Lung (tissue), 12 donors: ENCODE data around the gene PTPRN2. TPM values are rescaled to one million over a fixed set of nuclear protein-coding genes. Genes with fewer than 3 reads are reported as not detected.

Experiments
- ATAC-seq: fragments of 200-7000 bp; cut with Tn5 transposase; one replicate; pipeline ENCODE4 v1.9.1; 2020; ENCODE audit warnings: moderate number of reproducible peaks; ENCODE audit not compliant: insufficient read depth, low FRiP score
- DNase-seq, 3 donors: peaks; one replicate each; pipeline ENCODE4 v3.0.0-alpha.2; 2013 to 2017
- H3K27ac ChIP-seq, 2 donors: one replicate each; pipeline ENCODE4 v1.5.1; 2013; ENCODE audit warnings: mild to moderate bottlenecking in 2 of 2, moderate library complexity in 2 of 2, control low read depth in 1 of 2, inconsistent platforms in 1 of 2, low read depth in 1 of 2, low read length in 1 of 2
- H3K27me3 ChIP-seq, 3 donors: one replicate each; pipeline ENCODE4 v1.5.1; 2013; ENCODE audit warnings: low read length in 2 of 3; ENCODE audit not compliant: control insufficient read depth in 3 of 3, insufficient read depth in 3 of 3
- H3K36me3 ChIP-seq, 4 donors: one replicate each; pipeline ENCODE4 v1.5.1; 2013; ENCODE audit warnings: low read length in 4 of 4, mild to moderate bottlenecking in 1 of 4, moderate library complexity in 1 of 4; ENCODE audit not compliant: control insufficient read depth in 4 of 4, insufficient read depth in 4 of 4
- H3K4me1 ChIP-seq, 5 donors: one replicate each; pipeline ENCODE4 v1.5.1; 2013; ENCODE audit warnings: low read length in 5 of 5, mild to moderate bottlenecking in 2 of 5, moderate library complexity in 1 of 5; ENCODE audit not compliant: control insufficient read depth in 5 of 5, insufficient read depth in 5 of 5
- H3K4me3 ChIP-seq: one replicate; pipeline ENCODE4 v1.5.1; 2013; ENCODE audit warnings: mild to moderate bottlenecking, control low read depth, moderate library complexity
- H3K9ac ChIP-seq, 2 donors: one replicate each; pipeline ENCODE4 v1.5.1; 2013; ENCODE audit warnings: low read length in 2 of 2, control low read depth in 1 of 2; ENCODE audit not compliant: insufficient read depth in 1 of 2
- H3K9me3 ChIP-seq, 4 donors: one replicate each; pipeline ENCODE4 v1.5.1; 2013; ENCODE audit warnings: low read length in 3 of 4, mild to moderate bottlenecking in 1 of 4, moderate library complexity in 1 of 4; ENCODE audit not compliant: control insufficient read depth in 4 of 4, insufficient read depth in 3 of 4
- WGBS, 2 donors: extraction: QIAGEN DNeasy Blood & Tissue Kit; methylation state at CpG; one replicate each; pipeline ENCODE4 v1.1.7; 2013; 5-methylcytosine and 5-hydroxymethylcytosine counted together
- polyA plus RNA-seq, 2 donors: library from polyadenylated mRNA; stranded (reverse); fragments of 200-250 nt; gene quantifications; one replicate each; pipeline ENCODE4 v1.2.1, GENCODE V29; 2013
- total RNA-seq, 2 donors: library from RNA; depleted of rRNA in 1 of 2; stranded (reverse); fragments of >200 nt in 1 of 2; gene quantifications; one replicate each; pipeline ENCODE4 v1.2.1, GENCODE V29; 2014 to 2021
- TF ChIP-seq, protein P1 (sequence below): IDR thresholded peaks from 2 replicates; pipeline ENCODE4 v1.5.1; 2012; ENCODE audit warnings: mild to moderate bottlenecking; ENCODE audit errors: control extremely low read depth, extremely low read depth
- donor health status: control.
- donor health status: control.
- donor health status: Bipolar disorder and iron deficiency.
- donor health status: healthy.
- donor health status: DM: yes; HTN: yes; CAD: no.

PTPRN2 gene
- total and polyA plus RNA-seq, 4 donors = 2.1 to 7.4 (median 4.4) TPM

DNA sequence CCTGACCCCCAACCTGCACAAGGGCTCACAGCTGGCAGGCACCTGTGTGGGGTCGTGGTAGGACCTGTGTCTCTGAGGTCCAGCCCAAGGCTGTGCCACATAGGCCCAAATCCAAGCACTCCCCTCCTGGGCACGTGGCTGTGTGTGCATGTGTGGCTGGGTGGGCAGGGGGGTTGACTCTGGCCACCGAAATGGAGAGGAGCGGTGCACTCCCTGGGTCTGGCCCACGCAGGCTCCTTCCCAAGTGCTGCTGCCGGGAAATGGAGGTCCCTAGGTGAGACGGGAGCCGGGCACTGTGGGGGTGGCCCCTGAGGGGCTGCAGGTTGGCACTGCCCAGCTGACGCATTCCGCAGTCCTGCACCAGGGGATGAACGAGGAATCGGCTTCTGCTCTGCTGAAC lies 722.7 kb downstream of the PTPRN2 start:
- Histone ChIP-seq H3K9ac (no peak overlapping the region), H3K36me3 (no peaks in the 10 kb centered on the region), H3K4me1 (peaks cover 0 to 1% (median 0%) of the 10 kb centered on the region in 5 donors), H3K9me3 (no peaks in the 10 kb centered on the region), H3K4me3 (no peak overlapping the region), H3K27ac (no peak overlapping the region), H3K27me3 (no peaks in the 10 kb centered on the region)
- WGBS, 2 donors = 91 to 94% methylated on average over 12 of the region's 12 CpGs
- ATAC-seq (no peak), DNase-seq (no peak)
- TF ChIP-seq, protein P1, sequence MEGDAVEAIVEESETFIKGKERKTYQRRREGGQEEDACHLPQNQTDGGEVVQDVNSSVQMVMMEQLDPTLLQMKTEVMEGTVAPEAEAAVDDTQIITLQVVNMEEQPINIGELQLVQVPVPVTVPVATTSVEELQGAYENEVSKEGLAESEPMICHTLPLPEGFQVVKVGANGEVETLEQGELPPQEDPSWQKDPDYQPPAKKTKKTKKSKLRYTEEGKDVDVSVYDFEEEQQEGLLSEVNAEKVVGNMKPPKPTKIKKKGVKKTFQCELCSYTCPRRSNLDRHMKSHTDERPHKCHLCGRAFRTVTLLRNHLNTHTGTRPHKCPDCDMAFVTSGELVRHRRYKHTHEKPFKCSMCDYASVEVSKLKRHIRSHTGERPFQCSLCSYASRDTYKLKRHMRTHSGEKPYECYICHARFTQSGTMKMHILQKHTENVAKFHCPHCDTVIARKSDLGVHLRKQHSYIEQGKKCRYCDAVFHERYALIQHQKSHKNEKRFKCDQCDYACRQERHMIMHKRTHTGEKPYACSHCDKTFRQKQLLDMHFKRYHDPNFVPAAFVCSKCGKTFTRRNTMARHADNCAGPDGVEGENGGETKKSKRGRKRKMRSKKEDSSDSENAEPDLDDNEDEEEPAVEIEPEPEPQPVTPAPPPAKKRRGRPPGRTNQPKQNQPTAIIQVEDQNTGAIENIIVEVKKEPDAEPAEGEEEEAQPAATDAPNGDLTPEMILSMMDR = no peak

- no peak overlapping the region for H3K9ac ChIP-seq
- 86 to 90% methylated on average over 31 of the region's 31 CpGs for WGBS, 2 donors
- H3K27me3 ChIP-seq = no peaks in the 10 kb centered on the region
- H3K4me3 ChIP-seq = no peak overlapping the region
- no peak for DNase-seq
- H3K36me3 ChIP-seq = no peaks in the 10 kb centered on the region
- no peak overlapping the region for H3K27ac ChIP-seq
- no peaks in the 10 kb centered on the region for H3K9me3 ChIP-seq
- ATAC-seq = no peak
- TF ChIP-seq, protein P1 = no peak
- peaks cover 0 to 1% (median 0%) of the 10 kb centered on the region in 5 donors for H3K4me1 ChIP-seq
Observed at GRCh38 chr7:157863906-157864810, 723.5 kb downstream of the PTPRN2 start.

DNA sequence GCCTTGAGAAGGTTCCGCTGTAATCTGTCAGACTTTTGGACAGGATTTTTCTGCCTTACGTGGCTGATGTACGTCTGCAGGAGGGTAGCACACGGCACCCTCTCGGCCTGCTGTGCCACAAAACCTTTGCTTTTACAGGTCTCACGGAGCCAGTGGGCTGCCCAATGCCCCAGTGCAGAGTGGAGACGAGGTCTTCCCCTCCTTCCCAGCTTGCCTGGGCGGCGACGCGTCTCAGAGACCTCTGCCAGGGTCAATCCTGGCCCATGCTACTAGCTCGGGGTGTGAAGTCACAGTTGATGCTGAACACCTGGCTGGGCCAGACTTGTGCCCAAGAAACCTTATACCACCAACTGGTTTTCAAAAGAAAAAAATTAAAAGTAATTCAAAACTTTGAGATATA lies 724.4 kb downstream of the PTPRN2 start:
- TF ChIP-seq, protein P1 = no peak
- Histone ChIP-seq H3K4me1 (peaks cover 0 to 1% (median 0%) of the 10 kb centered on the region in 5 donors), H3K36me3 (no peaks in the 10 kb centered on the region), H3K9ac (no peak overlapping the region), H3K27ac (no peak overlapping the region), H3K4me3 (no peak overlapping the region), H3K9me3 (no peaks in the 10 kb centered on the region), H3K27me3 (no peaks in the 10 kb centered on the region)
- DNase-seq = no peak
- no peak for ATAC-seq
- WGBS, 2 donors = 85 to 88% methylated on average over 11 to 12 of the region's 12 CpGs
